SK-N-SH (cell line): ENCODE data around the gene ZDHHC5. TPM values are rescaled to one million over a fixed set of nuclear protein-coding genes. Genes with fewer than 3 reads are reported as not detected.
A peak's percentile ranks its signal among the peaks of the same experiment; 100 is the strongest.

Source experiments
- CTCF ChIA-PET: fragments of 300-600, 350-600 bp; formaldehyde crosslinking; extraction: SDS; loops from one replicate; lab custom pipeline; 2021; lab: Yijun Ruan, JAX
- POLR2A ChIA-PET: fragments of 350-600 bp; sonication (Branson Sonifier 250); formaldehyde crosslinking; extraction: SDS; loops from one replicate; lab custom pipeline; 2020; ENCODE audit warnings: antibody characterized with exemption, inconsistent platforms; lab: Yijun Ruan, JAX
- DNase-seq: peaks from one replicate; pipeline ENCODE4 v3.0.0; 2012
- H2AFZ ChIP-seq: fragments of 200-600 bp; sonication (generic); 2 replicates; pipeline ENCODE4 v1.8.1; 2016; ENCODE audit warnings: antibody characterized with exemption, mild to moderate bottlenecking, low read depth
- H3F3A ChIP-seq: fragments of 200-600 bp; sonication (generic); replicated peaks from 2 replicates; pipeline ENCODE3; 2016; ENCODE audit warnings: antibody characterized with exemption, mild to moderate bottlenecking; ENCODE audit not compliant: insufficient read depth
- H3K27ac ChIP-seq, 2 experiments: fragments of 200-500 bp in 1 of 2; fragments of 200-600 bp in 1 of 2; sonication (Bioruptor generic) in 1 of 2; sonication (generic), shearing (Covaris generic) in 1 of 2; 2 replicates each; pipeline versions ENCODE4 v1.5.1 to v1.6.1; 2014 to 2016; ENCODE audit warnings: low read depth in 2 of 2, inconsistent platforms in 1 of 2, low read length in 1 of 2, mild to moderate bottlenecking in 1 of 2, mixed read lengths in 1 of 2
- H3K27me3 ChIP-seq: fragments of 200-600 bp; sonication (generic), shearing (Covaris generic); 2 replicates; pipeline ENCODE4 v1.6.1; 2016; ENCODE audit warnings: mixed run types; ENCODE audit not compliant: insufficient read depth
- H3K36me3 ChIP-seq, 2 experiments: fragments of 200-500 bp in 1 of 2; fragments of 200-600 bp in 1 of 2; sonication (Bioruptor generic) in 1 of 2; sonication (generic) in 1 of 2; replicated peaks in 1 of 2; 2 replicates each; pipeline versions ENCODE3 to v1.5.1; 2014 to 2016; ENCODE audit warnings: low read length in 1 of 2, mild to moderate bottlenecking in 1 of 2; ENCODE audit not compliant: insufficient read depth in 2 of 2, control insufficient read depth in 1 of 2
- H3K4me1 ChIP-seq, 2 experiments: fragments of 200-500 bp in 1 of 2; fragments of 200-600 bp in 1 of 2; sonication (Bioruptor generic) in 1 of 2; sonication (generic), shearing (Covaris generic) in 1 of 2; 2 replicates each; pipeline versions ENCODE4 v1.5.1 to v1.6.1; 2014 to 2016; ENCODE audit warnings: low read depth in 1 of 2, low read length in 1 of 2, mixed run types in 1 of 2; ENCODE audit not compliant: insufficient read depth in 2 of 2, control insufficient read depth in 1 of 2
- H3K4me2 ChIP-seq: fragments of 200-600 bp; sonication (generic), shearing (Covaris generic); 2 replicates; pipeline ENCODE4 v1.6.1; 2017; ENCODE audit warnings: mixed run types
- H3K4me3 ChIP-seq, 2 experiments: fragments of 200-500 bp in 1 of 2; fragments of 200-600 bp in 1 of 2; sonication (Bioruptor generic) in 1 of 2; sonication (generic), shearing (Covaris generic) in 1 of 2; 2 replicates each; pipeline versions ENCODE4 v1.5.1 to v1.8.1; 2014 to 2016; ENCODE audit warnings: low read depth in 2 of 2, inconsistent platforms in 1 of 2, low read length in 1 of 2, mild to moderate bottlenecking in 1 of 2, mixed read lengths in 1 of 2, moderate library complexity in 1 of 2
- H3K79me2 ChIP-seq: fragments of 200-600 bp; sonication (generic); 2 replicates; pipeline ENCODE4 v1.8.1; 2017; ENCODE audit warnings: mild to moderate bottlenecking; ENCODE audit not compliant: insufficient read depth
- H3K9ac ChIP-seq: fragments of 200-600 bp; sonication (generic); 2 replicates; pipeline ENCODE4 v1.6.1; 2017; ENCODE audit warnings: mixed run types
- H3K9me2 ChIP-seq: fragments of 200-600 bp; sonication (generic); 2 replicates; pipeline ENCODE4 v1.6.1; 2017; ENCODE audit warnings: mixed run types
- H3K9me3 ChIP-seq: fragments of 200-600 bp; sonication (generic); 2 replicates; pipeline ENCODE4 v1.6.1; 2017; ENCODE audit warnings: mixed run types, mild to moderate bottlenecking, moderate library complexity
- H4K20me1 ChIP-seq: fragments of 200-600 bp; sonication (generic); 2 replicates; pipeline ENCODE4 v1.6.1; 2017; ENCODE audit warnings: mild to moderate bottlenecking, mixed run types; ENCODE audit not compliant: insufficient read depth
- CHD2 ChIP-seq: fragments of 150-350 bp; IDR thresholded peaks from 2 replicates; pipeline ENCODE4 v1.6.1; 2018; ENCODE audit warnings: low read length; ENCODE audit not compliant: partially characterized antibody
- ELF1 ChIP-seq: IDR thresholded peaks from 2 replicates; pipeline ENCODE4 v1.4.0; 2012
- EP300 ChIP-seq, 2 experiments: IDR thresholded peaks; 2 replicates each; pipeline versions ENCODE4 v1.4.0 to v1.6.1; 2012; ENCODE audit warnings: borderline replicate concordance in 1 of 2, low read depth in 1 of 2, low read length in 1 of 2
- GABPA ChIP-seq: IDR thresholded peaks from 2 replicates; pipeline ENCODE4 v1.4.0; 2012; ENCODE audit warnings: low read depth, mild to moderate bottlenecking
- MEF2A ChIP-seq: IDR thresholded peaks from 2 replicates; pipeline ENCODE4 v1.4.0; 2012; ENCODE audit warnings: low read depth, borderline replicate concordance
- MXI1 ChIP-seq: IDR thresholded peaks from 2 replicates; pipeline ENCODE4 v1.6.1; 2012; ENCODE audit warnings: mild to moderate bottlenecking, low read depth, low read length, improper control_type of control experiment
- POLR2AphosphoS5 ChIP-seq: IDR thresholded peaks from 2 replicates; pipeline ENCODE4 v1.6.1; 2012; ENCODE audit warnings: low read depth, low read length
- RAD21 ChIP-seq: IDR thresholded peaks from 2 replicates; pipeline ENCODE4 v1.6.1; 2012; ENCODE audit warnings: mild to moderate bottlenecking, low read length
- SMC3 ChIP-seq: IDR thresholded peaks from 2 replicates; pipeline ENCODE4 v1.6.1; 2012; ENCODE audit warnings: low read depth, low read length, improper control_type of control experiment
- TAF1 ChIP-seq: IDR thresholded peaks from 2 replicates; pipeline ENCODE4 v1.6.1; 2012; ENCODE audit warnings: low read depth, mild to moderate bottlenecking, low read length, moderate library complexity, borderline replicate concordance
- TCF12 ChIP-seq: IDR thresholded peaks from 2 replicates; pipeline ENCODE4 v1.4.0; 2012
- YY1 ChIP-seq: IDR thresholded peaks from 2 replicates; pipeline ENCODE4 v1.4.0; 2012; ENCODE audit warnings: low read depth, mild to moderate bottlenecking
- WGBS: methylation state at CpG from one replicate; pipeline ENCODE4 v1.1.6; 2017; ENCODE audit warnings: low lambda C conversion rate; 5-methylcytosine and 5-hydroxymethylcytosine counted together
- polyA plus RNA-seq, 3 experiments: library from polyadenylated mRNA; depleted of rRNA; stranded (reverse); fragments of >200 nt; gene quantifications; 2 replicates each; pipeline ENCODE4 v1.2.3, GENCODE V29; 2012
- TF ChIP-seq, protein P1 (sequence below): IDR thresholded peaks from 2 replicates; pipeline ENCODE4; 2012
- TF ChIP-seq, protein P2 (sequence below): IDR thresholded peaks from 2 replicates; pipeline ENCODE4 v1.4.0; 2012; ENCODE audit warnings: low read depth
- TF ChIP-seq, protein P3 (sequence below): fragments of 150-350 bp; IDR thresholded peaks from 2 replicates; pipeline ENCODE4 v1.6.1; 2016; ENCODE audit warnings: mild to moderate bottlenecking, low read depth, low read length

Gene ZDHHC5
- polyA plus RNA-seq, 1 of the 3 experiments (the other 2 are of a cell fraction): 46.6 TPM

DNA sequence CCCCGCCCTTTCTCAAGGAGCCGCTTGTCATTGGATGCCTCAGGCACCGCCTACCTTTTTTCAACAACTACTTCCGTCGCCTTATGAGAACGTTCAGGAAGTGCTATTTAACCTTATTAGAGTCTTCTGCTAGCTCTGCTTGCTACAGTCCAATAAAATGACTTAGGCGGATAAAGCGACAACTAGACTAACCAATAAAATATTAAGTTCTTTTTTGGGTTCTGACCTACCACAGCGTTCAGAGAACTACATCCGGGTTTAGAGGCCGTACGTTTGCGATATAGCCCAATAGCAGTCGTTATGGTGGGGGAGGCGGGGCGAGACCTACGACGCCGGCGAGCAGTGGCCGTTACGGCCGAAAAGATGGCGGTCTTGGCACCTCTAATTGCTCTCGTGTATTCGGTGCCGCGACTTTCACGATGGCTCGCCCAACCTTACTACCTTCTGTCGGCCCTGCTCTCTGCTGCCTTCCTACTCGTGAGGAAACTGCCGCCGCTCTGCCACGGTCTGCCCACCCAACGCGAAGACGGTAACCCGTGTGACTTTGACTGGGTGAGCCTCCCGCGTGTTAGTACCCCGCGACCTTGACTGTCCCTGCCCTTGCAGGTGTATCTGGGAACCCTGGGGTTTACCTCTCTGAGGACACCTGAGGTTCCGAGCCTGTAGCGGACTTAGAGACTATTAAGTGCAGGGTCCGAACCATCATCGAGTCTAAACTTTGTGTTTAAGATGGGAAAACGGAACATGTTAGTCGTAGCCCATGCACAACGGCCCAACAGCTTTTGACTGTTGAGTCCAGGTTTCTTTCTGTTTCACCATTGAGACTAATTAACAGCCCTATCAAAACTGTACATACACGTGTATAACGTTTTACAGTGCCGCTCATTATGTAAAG is 44.6 kb downstream of the ZDHHC5 start, which contains the start of gene TMX2:
TMX2 (plus strand) TSS at position 338 of the 895 bp plus-strand sequence; CDS start at position 364, 26 bp downstream.
- no peaks in the 10 kb centered on the region; the same call in 1 of the 2 replicates for H4K20me1 ChIP-seq
- peak within 1 kb of the TSS; percentile 89 for H3K9ac ChIP-seq
- no peaks in the 10 kb centered on the region for H3F3A ChIP-seq
- 1% methylated on average over 40 of the region's 53 CpGs for WGBS
- H3K36me3 ChIP-seq: peaks cover 0 to 15% of the 10 kb centered on the region in 2 experiments
- peaks cover 14 to 20% of the 10 kb centered on the region in 2 experiments; a peak in 3 of 4 replicates for H3K4me1 ChIP-seq
- H3K4me2 ChIP-seq: peak within 1 kb of the TSS; percentile 84
- H2AFZ ChIP-seq: peak within 1 kb of the TSS; percentile 87
- POLR2A ChIA-PET: interaction anchor here (0.5 to 2.0 kb wide), 6 partner anchors 9 to 387 kb away, joined by 3 to 9 read pairs (median 4); partner anchors contain the start of gene SELENOH
- TF ChIP-seq RAD21: no peak
- peak; percentile 93 for TF ChIP-seq YY1
- TF ChIP-seq TAF1: peak; percentile 70; the same call in 1 of the 2 replicates
- TF ChIP-seq, protein P1, sequence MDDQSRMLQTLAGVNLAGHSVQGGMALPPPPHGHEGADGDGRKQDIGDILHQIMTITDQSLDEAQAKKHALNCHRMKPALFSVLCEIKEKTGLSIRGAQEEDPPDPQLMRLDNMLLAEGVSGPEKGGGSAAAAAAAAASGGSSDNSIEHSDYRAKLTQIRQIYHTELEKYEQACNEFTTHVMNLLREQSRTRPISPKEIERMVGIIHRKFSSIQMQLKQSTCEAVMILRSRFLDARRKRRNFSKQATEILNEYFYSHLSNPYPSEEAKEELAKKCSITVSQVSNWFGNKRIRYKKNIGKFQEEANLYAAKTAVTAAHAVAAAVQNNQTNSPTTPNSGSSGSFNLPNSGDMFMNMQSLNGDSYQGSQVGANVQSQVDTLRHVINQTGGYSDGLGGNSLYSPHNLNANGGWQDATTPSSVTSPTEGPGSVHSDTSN: peak; percentile 94
- TF ChIP-seq MXI1: peak; percentile 45; the same call in 1 of the 2 replicates
- TF ChIP-seq POLR2AphosphoS5: peak; percentile 43
- TF ChIP-seq GABPA: peak; percentile 94
- peak; percentile 94 for TF ChIP-seq CHD2
- TF ChIP-seq, protein P2, sequence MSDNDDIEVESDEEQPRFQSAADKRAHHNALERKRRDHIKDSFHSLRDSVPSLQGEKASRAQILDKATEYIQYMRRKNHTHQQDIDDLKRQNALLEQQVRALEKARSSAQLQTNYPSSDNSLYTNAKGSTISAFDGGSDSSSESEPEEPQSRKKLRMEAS: peak; percentile 40; the same call in 1 of the 2 replicates
- no peak for TF ChIP-seq EP300 (IDR thresholded peaks at IDR 0.05; ENCODE audit: borderline replicate concordance in 1 of 2, low read depth in 1 of 2, low read length in 1 of 2)
- no peak for TF ChIP-seq MEF2A
- TF ChIP-seq, protein P3, sequence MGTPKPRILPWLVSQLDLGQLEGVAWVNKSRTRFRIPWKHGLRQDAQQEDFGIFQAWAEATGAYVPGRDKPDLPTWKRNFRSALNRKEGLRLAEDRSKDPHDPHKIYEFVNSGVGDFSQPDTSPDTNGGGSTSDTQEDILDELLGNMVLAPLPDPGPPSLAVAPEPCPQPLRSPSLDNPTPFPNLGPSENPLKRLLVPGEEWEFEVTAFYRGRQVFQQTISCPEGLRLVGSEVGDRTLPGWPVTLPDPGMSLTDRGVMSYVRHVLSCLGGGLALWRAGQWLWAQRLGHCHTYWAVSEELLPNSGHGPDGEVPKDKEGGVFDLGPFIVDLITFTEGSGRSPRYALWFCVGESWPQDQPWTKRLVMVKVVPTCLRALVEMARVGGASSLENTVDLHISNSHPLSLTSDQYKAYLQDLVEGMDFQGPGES: peak; percentile 67
- TF ChIP-seq ELF1: peak; percentile 78
- no peak for TF ChIP-seq SMC3
- no peak for TF ChIP-seq TCF12
- H3K9me2 ChIP-seq: no peaks in the 10 kb centered on the region
- DNase-seq: peak; percentile 92
- no peaks in the 10 kb centered on the region for H3K27me3 ChIP-seq
- peak within 1 kb of the TSS; percentile 90 to 94 for H3K27ac ChIP-seq
- peaks cover 83% of the 10 kb centered on the region for H3K79me2 ChIP-seq
- H3K4me3 ChIP-seq: peak within 1 kb of the TSS; percentile 94 to 98
- CTCF ChIA-PET: interaction anchor here (0.9 to 1.4 kb wide), 4 partner anchors 68 to 185 kb away, joined by 3 to 5 read pairs (median 4); no protein-coding TSS in a partner anchor
- no peaks in the 10 kb centered on the region for H3K9me3 ChIP-seq
